GM18951 (cell line): ENCODE results near the gene SARNP.

ENCODE experiments used
- POLR2A ChIP-seq: IDR thresholded peaks from 4 replicates; pipeline ENCODE4 v1.6.1; 2011; ENCODE audit warnings: mild to moderate bottlenecking; ENCODE audit not compliant: insufficient read length, insufficient read depth; ENCODE audit errors: extremely low read depth
- in situ Hi-C: fragments of 300-500 bp; cut with MboI; formaldehyde crosslinking; loops from one replicate; pipeline ENCODE4 v1.12.0; 2022; ENCODE audit warnings: low sequenced_read_pairs, mixed read lengths, inconsistent platforms; ENCODE audit not compliant: unreplicated experiment

The SARNP gene

GRCh38 chr12:55707841-55708694 is 109.5 kb downstream of the SARNP start, which contains the start of gene ITGA7:
ITGA7 (minus strand) TSS chr12:55707904; CDS start chr12:55707682, 222 bp downstream.
- in situ Hi-C loops, result no loop called here
- no peak for TF ChIP-seq POLR2A
